NCI-H146 (cell line): ENCODE data around the gene GTF2B.
"Not testable (repeated sequence)": the region's sequence is repeated elsewhere in the genome, so short reads cannot be mapped to it uniquely, and the experiment has no call there.

Experiments used
- DNase-seq: peaks from one replicate; lab custom pipeline; 2025; lab: John Stamatoyannopoulos, UW

Gene GTF2B

GRCh38 chr1:88883156-88883555 is 8.2 kb downstream of the GTF2B start:
- no peak for DNase-seq

- DNase-seq, result not testable (repeated sequence)
Measured at GRCh38 chr1:88880717-88881116, 10.7 kb downstream of the GTF2B start.

- no peak for DNase-seq
Measured at GRCh38 chr1:88878731-88879130, 12.6 kb downstream of the GTF2B start.

GRCh38 chr1:88877911-88878310 is 13.5 kb downstream of the GTF2B start:
- no peak for DNase-seq

- peak; percentile 6 for DNase-seq
Measured at GRCh38 chr1:88877382-88877825, 14.0 kb downstream of the GTF2B start.

- DNase-seq, result no peak
Measured at GRCh38 chr1:88876573-88877365, 14.6 kb downstream of the GTF2B start.

GRCh38 chr1:88875595-88875994 is 15.8 kb downstream of the GTF2B start:
- no peak for DNase-seq

- no peak for DNase-seq
Measured at GRCh38 chr1:88873737-88874349, 17.5 kb downstream of the GTF2B start.

- not testable (repeated sequence) for DNase-seq
Measured at GRCh38 chr1:88869644-88870043, 21.7 kb downstream of the GTF2B start.

GRCh38 chr1:88867743-88868521 is 23.4 kb downstream of the GTF2B start:
- no peak for DNase-seq

GRCh38 chr1:88851303-88852063 is 39.9 kb downstream of the GTF2B start:
- DNase-seq, result no peak

- no peak for DNase-seq
Measured at GRCh38 chr1:88847643-88848042, 43.7 kb downstream of the GTF2B start.

GRCh38 chr1:88825721-88826120 is 65.6 kb downstream of the GTF2B start:
- no peak for DNase-seq

- not testable (repeated sequence) for DNase-seq
Measured at GRCh38 chr1:88819642-88820041, 71.7 kb downstream of the GTF2B start.

GRCh38 chr1:88813471-88813870 is 77.9 kb downstream of the GTF2B start:
- no peak for DNase-seq

GRCh38 chr1:88812366-88812765 is 79.0 kb downstream of the GTF2B start:
- no peak for DNase-seq

- no peak for DNase-seq
Measured at GRCh38 chr1:88803444-88803843, 87.9 kb downstream of the GTF2B start.

GRCh38 chr1:88802950-88803349 is 88.4 kb downstream of the GTF2B start:
- DNase-seq, result no peak
